Neural cell (in vitro differentiated cells): ENCODE results near the gene TRAPPC10. TPM values are rescaled to one million over a fixed set of nuclear protein-coding genes. Genes with fewer than 3 reads are reported as not detected.

Experiments
- H2AFZ ChIP-seq: fragments of 200-600, 300-800 bp; sonication (generic), shearing (Covaris generic); 2 replicates; pipeline ENCODE4 v1.6.0; 2014; ENCODE audit warnings: low read depth, mild to moderate bottlenecking, antibody characterized with exemption, low read length, moderate library complexity
- H3F3A ChIP-seq: fragments of 200-600 bp; shearing (Covaris generic); 2 replicates; pipeline ENCODE4 v1.6.1; 2016; ENCODE audit warnings: mild to moderate bottlenecking, moderate library complexity, mixed read lengths, antibody characterized with exemption, low read length; ENCODE audit not compliant: insufficient read depth, poor library complexity, severe bottlenecking
- H3K27ac ChIP-seq: fragments of 200-600, 300-800 bp; sonication (generic), shearing (Covaris generic); 2 replicates; pipeline ENCODE4 v1.5.1; 2014; ENCODE audit warnings: mild to moderate bottlenecking, low read length, moderate library complexity
- H3K27me3 ChIP-seq: fragments of 300-800, 200-600 bp; sonication (generic), shearing (Covaris generic); 2 replicates; pipeline ENCODE4 v1.6.0; 2014; ENCODE audit warnings: mild to moderate bottlenecking, low read depth, low read length, moderate library complexity; ENCODE audit not compliant: insufficient read depth
- H3K36me3 ChIP-seq: fragments of 300-800, 200-600 bp; sonication (generic), shearing (Covaris generic); 2 replicates; pipeline ENCODE4 v1.5.1; 2014; ENCODE audit warnings: mild to moderate bottlenecking, antibody characterized with exemption, low read length, moderate library complexity; ENCODE audit not compliant: insufficient read depth
- H3K4me2 ChIP-seq: fragments of 300-800, 200-600 bp; sonication (generic), shearing (Covaris generic); 2 replicates; pipeline ENCODE4 v1.6.0; 2014; ENCODE audit warnings: mild to moderate bottlenecking, low read length
- H3K4me3 ChIP-seq: fragments of 300-800, 200-600 bp; sonication (generic), shearing (Covaris generic); 2 replicates; pipeline ENCODE4 v1.5.1; 2014; ENCODE audit warnings: mild to moderate bottlenecking, low read length, moderate library complexity
- H3K79me2 ChIP-seq: fragments of 200-600 bp; shearing (Covaris generic); replicated peaks from 2 replicates; pipeline ENCODE4 v1.6.0; 2014; ENCODE audit warnings: mild to moderate bottlenecking, low read length, moderate library complexity; ENCODE audit not compliant: insufficient read depth
- H3K9ac ChIP-seq: fragments of 300-800, 200-600 bp; sonication (generic), shearing (Covaris generic); 2 replicates; pipeline ENCODE4 v1.6.1; 2016; ENCODE audit warnings: mild to moderate bottlenecking, low read length, mixed read lengths
- H3K9me2 ChIP-seq: fragments of 200-600 bp; shearing (Covaris generic); 2 replicates; pipeline ENCODE4 v1.6.1; 2016; ENCODE audit warnings: mild to moderate bottlenecking, low read length, mixed read lengths; ENCODE audit not compliant: insufficient read depth
- H3K9me3 ChIP-seq: fragments of 200-600, 300-800 bp; sonication (generic), shearing (Covaris generic); 2 replicates; pipeline ENCODE4 v1.6.1; 2016; ENCODE audit warnings: mild to moderate bottlenecking, mixed run types, low read length, moderate library complexity, mixed read lengths
- H4K20me1 ChIP-seq: fragments of 200-600 bp; shearing (Covaris generic); 2 replicates; pipeline ENCODE4 v1.6.1; 2016; ENCODE audit warnings: mild to moderate bottlenecking, mixed run types; ENCODE audit not compliant: insufficient read depth
- EP300 ChIP-seq: fragments of 450-650 bp; conservative IDR thresholded peaks from 2 replicates; pipeline ENCODE4 v1.6.1; 2014; ENCODE audit warnings: antibody characterized with exemption, mild to moderate bottlenecking, moderate library complexity; ENCODE audit not compliant: poor library complexity, severe bottlenecking
- EZH2 ChIP-seq: fragments of 200-600, 300-800 bp; shearing (Covaris generic), sonication (generic); IDR thresholded peaks from 2 replicates; pipeline ENCODE4 v1.6.1; 2014; ENCODE audit warnings: antibody characterized with exemption, low read length, borderline replicate concordance, mild to moderate bottlenecking; ENCODE audit not compliant: insufficient read depth, poor library complexity, severe bottlenecking
- MXI1 ChIP-seq: fragments of 450-650 bp; conservative IDR thresholded peaks from 2 replicates; pipeline ENCODE4 v1.6.1; 2014; ENCODE audit warnings: antibody characterized with exemption, mild to moderate bottlenecking; ENCODE audit not compliant: poor library complexity, severe bottlenecking
- POLR2AphosphoS5 ChIP-seq: IDR thresholded peaks from 2 replicates; pipeline ENCODE4 v1.6.1; 2012
- RAD21 ChIP-seq: fragments of 450-650 bp; conservative IDR thresholded peaks from 2 replicates; pipeline ENCODE4 v1.6.1; 2014; ENCODE audit warnings: antibody characterized with exemption, mild to moderate bottlenecking, moderate library complexity
- SMC3 ChIP-seq: fragments of 450-650 bp; conservative IDR thresholded peaks from 2 replicates; pipeline ENCODE4 v1.6.1; 2014; ENCODE audit warnings: antibody characterized with exemption, mild to moderate bottlenecking, moderate library complexity; ENCODE audit not compliant: poor library complexity
- TAF1 ChIP-seq: IDR thresholded peaks from 2 replicates; pipeline ENCODE4 v1.6.1; 2012; ENCODE audit warnings: low read depth
- polyA plus RNA-seq: library from polyadenylated mRNA; depleted of rRNA; stranded (reverse); fragments of >200 nt; gene quantifications from 2 replicates; pipeline ENCODE4 v1.2.3, GENCODE V29; 2014
- TF ChIP-seq, protein P1 (sequence below): IDR thresholded peaks from 2 replicates; pipeline ENCODE4 v1.6.1; 2012; ENCODE audit warnings: borderline replicate concordance
- TF ChIP-seq, protein P2 (sequence below): fragments of 450-650 bp; IDR thresholded peaks from 2 replicates; pipeline ENCODE4 v1.5.1; 2014; ENCODE audit warnings: antibody characterized with exemption, mild to moderate bottlenecking, moderate library complexity; ENCODE audit not compliant: poor library complexity, severe bottlenecking

The TRAPPC10 gene
- polyA plus RNA-seq, 1 donor from 2014 or later, result 17.8 TPM

- TF ChIP-seq, protein P1, sequence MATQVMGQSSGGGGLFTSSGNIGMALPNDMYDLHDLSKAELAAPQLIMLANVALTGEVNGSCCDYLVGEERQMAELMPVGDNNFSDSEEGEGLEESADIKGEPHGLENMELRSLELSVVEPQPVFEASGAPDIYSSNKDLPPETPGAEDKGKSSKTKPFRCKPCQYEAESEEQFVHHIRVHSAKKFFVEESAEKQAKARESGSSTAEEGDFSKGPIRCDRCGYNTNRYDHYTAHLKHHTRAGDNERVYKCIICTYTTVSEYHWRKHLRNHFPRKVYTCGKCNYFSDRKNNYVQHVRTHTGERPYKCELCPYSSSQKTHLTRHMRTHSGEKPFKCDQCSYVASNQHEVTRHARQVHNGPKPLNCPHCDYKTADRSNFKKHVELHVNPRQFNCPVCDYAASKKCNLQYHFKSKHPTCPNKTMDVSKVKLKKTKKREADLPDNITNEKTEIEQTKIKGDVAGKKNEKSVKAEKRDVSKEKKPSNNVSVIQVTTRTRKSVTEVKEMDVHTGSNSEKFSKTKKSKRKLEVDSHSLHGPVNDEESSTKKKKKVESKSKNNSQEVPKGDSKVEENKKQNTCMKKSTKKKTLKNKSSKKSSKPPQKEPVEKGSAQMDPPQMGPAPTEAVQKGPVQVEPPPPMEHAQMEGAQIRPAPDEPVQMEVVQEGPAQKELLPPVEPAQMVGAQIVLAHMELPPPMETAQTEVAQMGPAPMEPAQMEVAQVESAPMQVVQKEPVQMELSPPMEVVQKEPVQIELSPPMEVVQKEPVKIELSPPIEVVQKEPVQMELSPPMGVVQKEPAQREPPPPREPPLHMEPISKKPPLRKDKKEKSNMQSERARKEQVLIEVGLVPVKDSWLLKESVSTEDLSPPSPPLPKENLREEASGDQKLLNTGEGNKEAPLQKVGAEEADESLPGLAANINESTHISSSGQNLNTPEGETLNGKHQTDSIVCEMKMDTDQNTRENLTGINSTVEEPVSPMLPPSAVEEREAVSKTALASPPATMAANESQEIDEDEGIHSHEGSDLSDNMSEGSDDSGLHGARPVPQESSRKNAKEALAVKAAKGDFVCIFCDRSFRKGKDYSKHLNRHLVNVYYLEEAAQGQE, result no peak
- TF ChIP-seq EZH2 (no peak), TAF1 (no peak), POLR2AphosphoS5 (no peak), RAD21 (no peak), MXI1 (no peak), EP300 (no peak), SMC3 (no peak)
- TF ChIP-seq, protein P2, sequence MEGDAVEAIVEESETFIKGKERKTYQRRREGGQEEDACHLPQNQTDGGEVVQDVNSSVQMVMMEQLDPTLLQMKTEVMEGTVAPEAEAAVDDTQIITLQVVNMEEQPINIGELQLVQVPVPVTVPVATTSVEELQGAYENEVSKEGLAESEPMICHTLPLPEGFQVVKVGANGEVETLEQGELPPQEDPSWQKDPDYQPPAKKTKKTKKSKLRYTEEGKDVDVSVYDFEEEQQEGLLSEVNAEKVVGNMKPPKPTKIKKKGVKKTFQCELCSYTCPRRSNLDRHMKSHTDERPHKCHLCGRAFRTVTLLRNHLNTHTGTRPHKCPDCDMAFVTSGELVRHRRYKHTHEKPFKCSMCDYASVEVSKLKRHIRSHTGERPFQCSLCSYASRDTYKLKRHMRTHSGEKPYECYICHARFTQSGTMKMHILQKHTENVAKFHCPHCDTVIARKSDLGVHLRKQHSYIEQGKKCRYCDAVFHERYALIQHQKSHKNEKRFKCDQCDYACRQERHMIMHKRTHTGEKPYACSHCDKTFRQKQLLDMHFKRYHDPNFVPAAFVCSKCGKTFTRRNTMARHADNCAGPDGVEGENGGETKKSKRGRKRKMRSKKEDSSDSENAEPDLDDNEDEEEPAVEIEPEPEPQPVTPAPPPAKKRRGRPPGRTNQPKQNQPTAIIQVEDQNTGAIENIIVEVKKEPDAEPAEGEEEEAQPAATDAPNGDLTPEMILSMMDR, result no peak
Observed at GRCh38 chr21:44019568-44019958, 7.5 kb downstream of the TRAPPC10 start.

GRCh38 chr21:44020551-44020950 is 8.4 kb downstream of the TRAPPC10 start:
- Histone ChIP-seq H3K9ac (no peak overlapping the region), H3K27me3 (no peaks in the 10 kb centered on the region), H3K4me3 (no peak overlapping the region), H3K79me2 (peaks cover 50% of the 10 kb centered on the region), H2AFZ (no peak overlapping the region), H3K36me3 (no peaks in the 10 kb centered on the region), H3F3A (no peaks in the 10 kb centered on the region), H3K9me3 (no peaks in the 10 kb centered on the region), H3K9me2 (no peaks in the 10 kb centered on the region), H4K20me1 (no peaks in the 10 kb centered on the region), H3K4me2 (no peak overlapping the region), H3K27ac (no peak overlapping the region)
- TF ChIP-seq, protein P2, result no peak
- TF ChIP-seq EP300 (no peak), SMC3 (no peak), RAD21 (no peak), POLR2AphosphoS5 (no peak)

More at GRCh38 chr21:44019568-44019958, 7.5 kb downstream of the TRAPPC10 start:
- Histone ChIP-seq H3K79me2 (peaks cover 54% of the 10 kb centered on the region), H3K9ac (no peak overlapping the region), H3K27me3 (no peaks in the 10 kb centered on the region), H3K27ac (no peak overlapping the region), H3K4me2 (no peak overlapping the region), H4K20me1 (no peaks in the 10 kb centered on the region), H2AFZ (no peak overlapping the region), H3K4me3 (no peak overlapping the region), H3K36me3 (no peaks in the 10 kb centered on the region), H3F3A (no peaks in the 10 kb centered on the region), H3K9me3 (no peaks in the 10 kb centered on the region), H3K9me2 (no peaks in the 10 kb centered on the region)
